Left kidney (tissue), 2 donors: Measurements from ENCODE around the gene ADAMTS15. TPM values are rescaled to one million over a fixed set of nuclear protein-coding genes. Genes with fewer than 3 reads are reported as not detected.

Experiments
- DNase-seq: peaks from one replicate; pipeline ENCODE4 v3.0.0-alpha.2; 2013
- polyA plus RNA-seq: library from polyadenylated mRNA; unstranded; fragments of 120-200 nt; gene quantifications from one replicate; pipeline ENCODE4 v1.2.1, GENCODE V29; 2013; ENCODE audit not compliant: insufficient read length

The ADAMTS15 gene
- polyA plus RNA-seq, 1 donor = 54.1 TPM

- DNase-seq = no peak
Measured at GRCh38 chr11:130416906-130417305, 31.5 kb upstream of the ADAMTS15 start.

- no peak for DNase-seq
Measured at GRCh38 chr11:130418210-130418609, 30.2 kb upstream of the ADAMTS15 start.

GRCh38 chr11:130418756-130419155, 29.7 kb upstream of the ADAMTS15 start:
- DNase-seq = no peak

GRCh38 chr11:130420478-130421198, 27.8 kb upstream of the ADAMTS15 start:
- DNase-seq = no peak

GRCh38 chr11:130421199-130421585, 27.3 kb upstream of the ADAMTS15 start:
- DNase-seq = no peak

- DNase-seq = no peak
Measured at GRCh38 chr11:130421697-130422096, 26.7 kb upstream of the ADAMTS15 start.

GRCh38 chr11:130422251-130422995, 26.0 kb upstream of the ADAMTS15 start:
- no peak for DNase-seq

- DNase-seq = no peak
Measured at GRCh38 chr11:130423541-130424142, 24.8 kb upstream of the ADAMTS15 start.

GRCh38 chr11:130424613-130425140, 23.8 kb upstream of the ADAMTS15 start:
- DNase-seq = no peak

- no peak for DNase-seq
Measured at GRCh38 chr11:130425156-130425555, 23.3 kb upstream of the ADAMTS15 start.

- no peak for DNase-seq
Measured at GRCh38 chr11:130426223-130426836, 22.1 kb upstream of the ADAMTS15 start.

- no peak for DNase-seq
Measured at GRCh38 chr11:130426837-130427341, 21.6 kb upstream of the ADAMTS15 start.

- DNase-seq = no peak
Measured at GRCh38 chr11:130427581-130428315, 20.7 kb upstream of the ADAMTS15 start.

GRCh38 chr11:130428316-130429119, 19.9 kb upstream of the ADAMTS15 start, which contains the start of gene ADAMTS8:
ADAMTS8 (minus strand) TSS chr11:130428609; CDS start chr11:130428286, 323 bp downstream.
- DNase-seq = no peak

GRCh38 chr11:130429120-130429681, 19.2 kb upstream of the ADAMTS15 start:
- DNase-seq = no peak

GRCh38 chr11:130429983-130430382, 18.5 kb upstream of the ADAMTS15 start:
- no peak for DNase-seq

- no peak for DNase-seq
Measured at GRCh38 chr11:130431331-130431773, 17.1 kb upstream of the ADAMTS15 start.

- DNase-seq = no peak
Measured at GRCh38 chr11:130431801-130432200, 16.6 kb upstream of the ADAMTS15 start.

- no peak for DNase-seq
Measured at GRCh38 chr11:130433357-130433756, 15.1 kb upstream of the ADAMTS15 start.
